Naive thymus-derived CD4-positive, alpha-beta T cell (primary cell): ENCODE measurements around the gene MCC. TPM values are rescaled to one million over a fixed set of nuclear protein-coding genes. Genes with fewer than 3 reads are reported as not detected.
A peak's percentile ranks its signal among the peaks of the same experiment; 100 is the strongest.

Experiments
- ATAC-seq: fragments of 150-1000 bp; cut with Tn5 transposase; 2 replicates; pipeline ENCODE4 v1.10.0; 2021; ENCODE audit warnings: mild to moderate bottlenecking, moderate library complexity
- CTCF ChIA-PET: fragments of 350-600 bp; sonication (Branson Sonifier 250); formaldehyde crosslinking; loops from one replicate; lab custom pipeline; 2021; ENCODE audit warnings: antibody characterized with exemption; lab: Charles Lee
- POLR2A ChIA-PET: fragments of 350-600 bp; sonication (Branson Sonifier 250); formaldehyde crosslinking; loops from one replicate; lab custom pipeline; 2021; ENCODE audit warnings: antibody characterized with exemption, inconsistent platforms; lab: Charles Lee
- DNase-seq, 9 donors: peaks; one replicate each; pipeline versions ENCODE4 v3.0.0 to v3.0.0-alpha.2; 2020 to 2022; ENCODE audit warnings: mixed read lengths in 1 of 9
- H3K27ac ChIP-seq: one replicate; pipeline ENCODE4 v1.7.0; 2013; ENCODE audit warnings: mild to moderate bottlenecking, low read depth, low read length, moderate library complexity
- H3K27me3 ChIP-seq, 2 donors: one replicate each; pipeline ENCODE4 v1.7.0; 2013; ENCODE audit warnings: low read length in 2 of 2, mild to moderate bottlenecking in 2 of 2, moderate library complexity in 2 of 2; ENCODE audit not compliant: control insufficient read depth in 2 of 2, insufficient read depth in 2 of 2
- H3K36me3 ChIP-seq, 3 experiments: 1 replicate in 2 of 3; 2 replicates in 1 of 3; pipeline ENCODE4 v1.7.0; 2013; ENCODE audit warnings: low read length in 3 of 3, mild to moderate bottlenecking in 3 of 3, moderate library complexity in 1 of 3; ENCODE audit not compliant: insufficient read depth in 3 of 3, control insufficient read depth in 2 of 3
- H3K4me1 ChIP-seq, 2 donors: one replicate each; pipeline ENCODE4 v1.7.0; 2013; ENCODE audit warnings: low read length in 2 of 2, mild to moderate bottlenecking in 2 of 2, moderate library complexity in 1 of 2; ENCODE audit not compliant: control insufficient read depth in 2 of 2, insufficient read depth in 2 of 2
- H3K4me3 ChIP-seq: 2 replicates; pipeline ENCODE4 v1.7.0; 2013; ENCODE audit warnings: mild to moderate bottlenecking, low read length
- H3K9me3 ChIP-seq, 3 experiments: 1 replicate in 2 of 3; 2 replicates in 1 of 3; pipeline ENCODE4 v1.7.0; 2013; ENCODE audit warnings: low read length in 3 of 3; ENCODE audit not compliant: control insufficient read depth in 2 of 3
- H3K27ac Mint-ChIP-seq, 9 donors: one replicate each; pipeline ENCODE4 v1.8.0; 2020 to 2022; ENCODE audit warnings: mixed read lengths in 9 of 9, mild to moderate bottlenecking in 8 of 9, moderate library complexity in 5 of 9, inconsistent platforms in 2 of 9
- H3K27me3 Mint-ChIP-seq, 5 donors: one replicate each; pipeline ENCODE4 v1.8.0; 2021 to 2022; ENCODE audit warnings: mixed read lengths in 5 of 5, mild to moderate bottlenecking in 1 of 5
- H3K36me3 Mint-ChIP-seq, 5 donors: one replicate each; pipeline ENCODE4 v1.8.0; 2020 to 2022; ENCODE audit warnings: mixed read lengths in 5 of 5, mild to moderate bottlenecking in 3 of 5, inconsistent platforms in 1 of 5
- H3K4me1 Mint-ChIP-seq, 7 donors: one replicate each; pipeline ENCODE4 v1.8.0; 2020 to 2022; ENCODE audit warnings: mixed read lengths in 7 of 7, mild to moderate bottlenecking in 3 of 7, inconsistent platforms in 1 of 7
- H3K4me3 Mint-ChIP-seq, 10 donors: one replicate each; pipeline ENCODE4 v1.8.0; 2020 to 2022; ENCODE audit warnings: mild to moderate bottlenecking in 10 of 10, mixed read lengths in 10 of 10, moderate library complexity in 6 of 10, inconsistent platforms in 2 of 10
- H3K9me3 Mint-ChIP-seq, 11 donors: one replicate each; pipeline ENCODE4 v1.8.0; 2020 to 2022; ENCODE audit warnings: mixed read lengths in 11 of 11, mild to moderate bottlenecking in 4 of 11, inconsistent platforms in 1 of 11, moderate library complexity in 1 of 11
- intact Hi-C, 2 donors: fragments of 100-400 bp; cut with micrococcal nuclease; formaldehyde crosslinking; loops; one replicate each; pipeline ENCODE4 v1.15.1; 2023
- polyA plus RNA-seq, 2 donors: library from polyadenylated mRNA; unstranded; fragments of 300-500 nt; fragmentation: Illumina TruSeq; gene quantifications; one replicate each; pipeline ENCODE4 v1.2.3, GENCODE V29; 2021
- total RNA-seq, 6 experiments: library from RNA in 5 of 6; stranded (reverse) in 5 of 6; gene quantifications; 1 replicate in 5 of 6; 2 replicates in 1 of 6; pipeline ENCODE4 v1.2.3 and lab custom pipeline; 2021 to 2026

Gene MCC
- 1 to 10 TPM in 3 of 5 experiments, under 1 TPM in 2; 0.56 to 3.0 (median 1.1) TPM for total RNA-seq
- polyA plus RNA-seq: under 1 TPM; 0.72 to 0.89 TPM
- total RNA-seq (lab: John Stamatoyannopoulos, UW): 7.9 reads per million, percentile 32 among the genes with 10 or more reads in this experiment

- Histone ChIP-seq H3K27ac (no peak within 1 kb of the TSS), H3K4me1 (peaks cover 9 to 14% of the 10 kb centered on the region in 2 donors), H3K9me3 (peaks cover 0 to 16% (median 0%) of the 10 kb centered on the region in 3 experiments), H3K36me3 (no peaks in the 10 kb centered on the region), H3K27me3 (peaks cover 4 to 29% of the 10 kb centered on the region in 2 donors), H3K4me3 (peak within 1 kb of the TSS; percentile 63)
- H3K27me3 Mint-ChIP-seq: peaks cover 70 to 82% (median 76%) of the 10 kb centered on the region in 5 donors
- ChIA-PET CTCF (interaction anchor here (0.7 kb wide), 1 partner anchor 492 kb away, joined by 3 read pairs; no protein-coding TSS in a partner anchor), POLR2A (no interaction called here)
- DNase-seq: peak in 8 of 9 donors; percentile 11 to 39 (median 27)
- intact Hi-C loops: no loop called here
- H3K27ac Mint-ChIP-seq: no peak within 1 kb of the TSS
- H3K36me3 Mint-ChIP-seq: peaks cover 0 to 16% (median 7%) of the 10 kb centered on the region in 5 donors
- ATAC-seq: peak; percentile 62
- H3K4me1 Mint-ChIP-seq: peaks cover 5 to 21% (median 14%) of the 10 kb centered on the region in 7 donors
- H3K9me3 Mint-ChIP-seq: peaks cover 10 to 31% (median 21%) of the 10 kb centered on the region in 11 donors
- H3K4me3 Mint-ChIP-seq: peak within 1 kb of the TSS; percentile 72 to 84 (median 82)
These were observed at the start of gene MCC for GRCh38 chr5:113487781-113488644. TSS of gene MCC (minus strand) at chr5:113488453.

GRCh38 chr5:113531481-113532159 lies 43.4 kb upstream of the MCC start:
- H3K9me3 Mint-ChIP-seq: peaks cover 3 to 16% (median 7%) of the 10 kb centered on the region in 11 donors
- POLR2A ChIA-PET: no interaction called here
- intact Hi-C loops: no loop called here
- Histone ChIP-seq H3K36me3 (peaks cover 7 to 16% (median 12%) of the 10 kb centered on the region in 3 experiments), H3K4me3 (no peak overlapping the region), H3K4me1 (no peaks in the 10 kb centered on the region), H3K9me3 (peaks cover 0 to 8% (median 5%) of the 10 kb centered on the region in 3 experiments), H3K27ac (no peak overlapping the region), H3K27me3 (no peaks in the 10 kb centered on the region)
- CTCF ChIA-PET: no interaction called here
- H3K27ac Mint-ChIP-seq: no peak overlapping the region
- H3K4me3 Mint-ChIP-seq: no peak overlapping the region
- H3K4me1 Mint-ChIP-seq: peaks cover 0 to 11% (median 0%) of the 10 kb centered on the region in 7 donors
- H3K27me3 Mint-ChIP-seq: no peaks in the 10 kb centered on the region
- DNase-seq: no peak
- ATAC-seq: no peak
- peaks cover 9 to 67% (median 47%) of the 10 kb centered on the region in 5 donors for H3K36me3 Mint-ChIP-seq

GRCh38 chr5:113527746-113528145 lies 39.5 kb upstream of the MCC start:
- H3K36me3 Mint-ChIP-seq: peaks cover 9 to 44% (median 31%) of the 10 kb centered on the region in 5 donors
- Histone ChIP-seq H3K27me3 (no peaks in the 10 kb centered on the region), H3K9me3 (peaks cover 0 to 8% (median 5%) of the 10 kb centered on the region in 3 experiments), H3K27ac (no peak overlapping the region), H3K4me3 (no peak overlapping the region), H3K4me1 (peaks cover 6 to 7% of the 10 kb centered on the region in 2 donors), H3K36me3 (peaks cover 0 to 7% (median 0%) of the 10 kb centered on the region in 3 experiments)
- ChIA-PET CTCF (no interaction called here), POLR2A (interaction anchor here (0.6 kb wide), 1 partner anchor 13 kb away, joined by 3 read pairs; no protein-coding TSS in a partner anchor)
- no peak overlapping the region for H3K4me3 Mint-ChIP-seq
- DNase-seq: no peak
- intact Hi-C loops: loop anchor here in 1 of 2 donors (2.0 kb wide), 1 partner anchor 15 kb away; the partner anchor contains the start of gene YTHDC2
- peaks cover 0 to 45% (median 28%) of the 10 kb centered on the region in 7 donors for H3K4me1 Mint-ChIP-seq
- H3K9me3 Mint-ChIP-seq: peaks cover 3 to 16% (median 7%) of the 10 kb centered on the region in 11 donors
- no peak for ATAC-seq
- no peak overlapping the region for H3K27ac Mint-ChIP-seq
- H3K27me3 Mint-ChIP-seq: no peaks in the 10 kb centered on the region

- H3K4me3 ChIP-seq: no peak overlapping the region
- CTCF ChIA-PET: no interaction called here
- peaks cover 9 to 35% (median 23%) of the 10 kb centered on the region in 5 donors for H3K36me3 Mint-ChIP-seq
These were observed 38.2 kb upstream of the MCC start for GRCh38 chr5:113526421-113526820.

GRCh38 chr5:113524927-113525326 lies 36.7 kb upstream of the MCC start:
- peak overlapping the region in 9 of 10 donors; percentile 5 to 63 (median 47) for H3K4me3 Mint-ChIP-seq
- Histone ChIP-seq H3K36me3 (peaks cover 0 to 7% (median 0%) of the 10 kb centered on the region in 3 experiments), H3K4me1 (peaks cover 6 to 17% of the 10 kb centered on the region in 2 donors), H3K27ac (no peak overlapping the region), H3K9me3 (no peaks in the 10 kb centered on the region), H3K4me3 (no peak overlapping the region), H3K27me3 (no peaks in the 10 kb centered on the region)
- intact Hi-C loops: loop anchor here in 1 of 2 donors (5.0 kb wide), 1 partner anchor 62 kb away; no protein-coding TSS in a partner anchor
- peaks cover 4 to 32% (median 22%) of the 10 kb centered on the region in 5 donors for H3K36me3 Mint-ChIP-seq
- ChIA-PET POLR2A (interaction anchor here (0.7 to 1.7 kb wide), 2 partner anchors 11 to 616 kb away, joined by 4 to 9 read pairs; partner anchors contain the start of gene YTHDC2), CTCF (no interaction called here)
- H3K4me1 Mint-ChIP-seq: peaks cover 12 to 62% (median 50%) of the 10 kb centered on the region in 7 donors
- peak overlapping the region in 6 of 9 donors; percentile 14 to 58 (median 34) for H3K27ac Mint-ChIP-seq
- H3K9me3 Mint-ChIP-seq: peaks cover 0 to 2% (median 0%) of the 10 kb centered on the region in 11 donors
- DNase-seq (peak in 4 of 9 donors; percentile 8 to 27 (median 18)), ATAC-seq (peak; percentile 74)
- no peaks in the 10 kb centered on the region for H3K27me3 Mint-ChIP-seq

More at GRCh38 chr5:113526421-113526820, 38.2 kb upstream of the MCC start:
- no peak overlapping the region for H3K27ac Mint-ChIP-seq
- peaks cover 3 to 12% (median 6%) of the 10 kb centered on the region in 11 donors for H3K9me3 Mint-ChIP-seq
- H3K27me3 Mint-ChIP-seq: no peaks in the 10 kb centered on the region
- intact Hi-C loops: loop anchor here in 1 of 2 donors (2.0 kb wide), 1 partner anchor 14 kb away; the partner anchor contains the start of gene YTHDC2
- H3K4me3 Mint-ChIP-seq: no peak overlapping the region
- H3K36me3 ChIP-seq: peaks cover 0 to 7% (median 0%) of the 10 kb centered on the region in 3 experiments
- DNase-seq (no peak), ATAC-seq (no peak)
- POLR2A ChIA-PET: interaction anchor here (1.7 kb wide), 1 partner anchor 13 kb away, joined by 9 read pairs; the partner anchor contains the start of gene YTHDC2
- H3K27ac ChIP-seq: no peak overlapping the region
- H3K9me3 ChIP-seq: peaks cover 0 to 7% (median 5%) of the 10 kb centered on the region in 3 experiments
- H3K4me1 Mint-ChIP-seq: peaks cover 2 to 54% (median 37%) of the 10 kb centered on the region in 7 donors
- H3K27me3 ChIP-seq: no peaks in the 10 kb centered on the region
- H3K4me1 ChIP-seq: peaks cover 6 to 17% of the 10 kb centered on the region in 2 donors
